Measurements from ENCODE around the gene CDH13. TPM values are rescaled to one million over a fixed set of nuclear protein-coding genes. Genes with fewer than 3 reads are reported as not detected.

CDH13 gene
- total and polyA plus RNA-seq, 10 of the 15 experiments (the other 5 are each of a cell fraction or from before 2014, with no cell fraction given), result under 0.01 to 0.05 TPM; not detected in 8

DNA sequence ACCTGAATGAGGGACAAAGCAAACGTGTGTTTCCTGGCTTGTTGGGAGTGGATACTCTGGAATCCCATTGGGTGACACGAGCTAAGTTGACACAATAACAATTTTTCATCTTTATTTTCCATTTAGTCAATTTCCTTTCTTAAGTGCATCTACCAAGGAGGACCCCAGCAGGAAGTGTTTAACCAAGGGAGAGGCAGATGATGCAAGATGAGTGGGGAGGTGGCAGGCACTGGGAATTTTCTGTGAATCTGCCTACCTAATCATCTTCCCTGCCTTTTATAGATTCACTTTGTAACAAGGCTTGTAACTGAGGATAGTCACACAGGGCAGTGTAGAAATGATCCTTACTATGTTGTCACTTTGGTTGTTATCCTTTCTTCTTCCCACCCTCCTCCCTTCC lies 863.3 kb downstream of the CDH13 start:
- Histone ChIP-seq H3K4me3 (no peak overlapping the region), H3K36me3 (ENCODE audit: control insufficient read depth in 2 of 2, insufficient read depth in 2 of 2, low read length in 1 of 2) (no peaks in the 10 kb centered on the region), H2AFZ (ENCODE audit: control insufficient read depth, low read depth, low read length) (no peak overlapping the region), H3K27me3 (replicated peaks in 1 of 2; ENCODE audit: control insufficient read depth in 2 of 2, insufficient read depth in 2 of 2, low read length in 1 of 2) (no peaks in the 10 kb centered on the region), H3K27ac (ENCODE audit: control insufficient read depth, insufficient read depth) (no peak overlapping the region), H4K20me1 (ENCODE audit: control insufficient read depth, insufficient read depth) (no peaks in the 10 kb centered on the region), H3K79me2 (ENCODE audit: control insufficient read depth, insufficient read depth, low read length) (no peaks in the 10 kb centered on the region), H3K9ac (ENCODE audit: control insufficient read depth, insufficient read depth, low read length) (no peak overlapping the region), H3K9me3 (replicated peaks; ENCODE audit: control insufficient read depth, insufficient read depth, low read length) (no peaks in the 10 kb centered on the region), H3K4me2 (ENCODE audit: control insufficient read depth, insufficient read depth) (no peak overlapping the region), H3K4me1 (ENCODE audit: control insufficient read depth, insufficient read depth, low read length) (no peaks in the 10 kb centered on the region)
- SMC1A ChIA-PET (ENCODE audit: uncharacterized antibody, unreplicated experiment), result no interaction called here
- BruUV-seq (replicated peaks), result no TSS peak
- TF ChIP-seq, protein P1, sequence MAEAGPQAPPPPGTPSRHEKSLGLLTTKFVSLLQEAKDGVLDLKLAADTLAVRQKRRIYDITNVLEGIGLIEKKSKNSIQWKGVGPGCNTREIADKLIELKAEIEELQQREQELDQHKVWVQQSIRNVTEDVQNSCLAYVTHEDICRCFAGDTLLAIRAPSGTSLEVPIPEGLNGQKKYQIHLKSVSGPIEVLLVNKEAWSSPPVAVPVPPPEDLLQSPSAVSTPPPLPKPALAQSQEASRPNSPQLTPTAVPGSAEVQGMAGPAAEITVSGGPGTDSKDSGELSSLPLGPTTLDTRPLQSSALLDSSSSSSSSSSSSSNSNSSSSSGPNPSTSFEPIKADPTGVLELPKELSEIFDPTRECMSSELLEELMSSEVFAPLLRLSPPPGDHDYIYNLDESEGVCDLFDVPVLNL (IDR thresholded peaks at IDR 0.05; ENCODE audit: low read depth, low read length), result no peak
- TF ChIP-seq KLF5 (IDR thresholded peaks at IDR 0.05; ENCODE audit: partially characterized antibody) (no peak), SMAD5 (IDR thresholded peaks at IDR 0.05; ENCODE audit: low read depth) (no peak), SREBF2 (IDR thresholded peaks at IDR 0.05; ENCODE audit: low read length) (no peak)
- ATAC-seq (no peak), DNase-seq (ENCODE audit: low read depth, low spot score) (no peak), FAIRE-seq (no peak)
- RAD21 ChIA-PET (ENCODE audit: unreplicated experiment), result no interaction called here
- POLR2A ChIA-PET, result no interaction called here
- intact Hi-C loops (cut with micrococcal nuclease; ENCODE audit: unreplicated experiment), result no loop called here
- in situ Hi-C loops (cut with MboI), result no loop called here
- 0% methylated on average over 2 of the region's 2 CpGs for WGBS (ENCODE audit: insufficient coverage, insufficient replicate concordance, low lambda C conversion rate, missing lambda C conversion rate)
- CTCF ChIA-PET, result interaction anchor here (0.6 kb wide), 1 partner anchor 60 kb away, joined by 3 read pairs; no protein-coding TSS in a partner anchor

DNA sequence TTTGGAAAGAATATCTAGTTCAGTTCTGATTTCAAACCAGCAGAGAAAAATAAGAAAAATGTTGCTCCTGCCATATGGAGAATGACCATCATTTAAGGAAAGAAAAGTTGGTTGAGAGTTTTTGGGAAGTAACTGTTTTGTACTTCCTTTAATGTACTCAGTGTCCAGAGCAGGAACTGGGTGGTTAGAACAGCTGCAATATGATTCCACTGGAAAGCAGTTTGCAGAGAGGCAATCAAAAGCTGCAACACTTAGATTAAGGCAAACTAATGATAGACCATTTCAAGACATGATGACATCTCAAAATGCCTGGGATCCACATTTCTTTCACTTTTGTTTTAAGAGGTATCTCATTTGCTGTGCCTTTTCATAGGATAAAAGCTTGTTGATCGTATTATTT lies 867.7 kb downstream of the CDH13 start:
- intact Hi-C loops (cut with micrococcal nuclease; ENCODE audit: unreplicated experiment), result no loop called here
- no peak for TF ChIP-seq EED (IDR thresholded peaks at IDR 0.05; ENCODE audit: low read depth)
- TF ChIP-seq EZH2 (IDR thresholded peaks at IDR 0.05; ENCODE audit: borderline replicate concordance, control insufficient read depth, low read depth, low read length), result no peak
- TF ChIP-seq, protein P2, sequence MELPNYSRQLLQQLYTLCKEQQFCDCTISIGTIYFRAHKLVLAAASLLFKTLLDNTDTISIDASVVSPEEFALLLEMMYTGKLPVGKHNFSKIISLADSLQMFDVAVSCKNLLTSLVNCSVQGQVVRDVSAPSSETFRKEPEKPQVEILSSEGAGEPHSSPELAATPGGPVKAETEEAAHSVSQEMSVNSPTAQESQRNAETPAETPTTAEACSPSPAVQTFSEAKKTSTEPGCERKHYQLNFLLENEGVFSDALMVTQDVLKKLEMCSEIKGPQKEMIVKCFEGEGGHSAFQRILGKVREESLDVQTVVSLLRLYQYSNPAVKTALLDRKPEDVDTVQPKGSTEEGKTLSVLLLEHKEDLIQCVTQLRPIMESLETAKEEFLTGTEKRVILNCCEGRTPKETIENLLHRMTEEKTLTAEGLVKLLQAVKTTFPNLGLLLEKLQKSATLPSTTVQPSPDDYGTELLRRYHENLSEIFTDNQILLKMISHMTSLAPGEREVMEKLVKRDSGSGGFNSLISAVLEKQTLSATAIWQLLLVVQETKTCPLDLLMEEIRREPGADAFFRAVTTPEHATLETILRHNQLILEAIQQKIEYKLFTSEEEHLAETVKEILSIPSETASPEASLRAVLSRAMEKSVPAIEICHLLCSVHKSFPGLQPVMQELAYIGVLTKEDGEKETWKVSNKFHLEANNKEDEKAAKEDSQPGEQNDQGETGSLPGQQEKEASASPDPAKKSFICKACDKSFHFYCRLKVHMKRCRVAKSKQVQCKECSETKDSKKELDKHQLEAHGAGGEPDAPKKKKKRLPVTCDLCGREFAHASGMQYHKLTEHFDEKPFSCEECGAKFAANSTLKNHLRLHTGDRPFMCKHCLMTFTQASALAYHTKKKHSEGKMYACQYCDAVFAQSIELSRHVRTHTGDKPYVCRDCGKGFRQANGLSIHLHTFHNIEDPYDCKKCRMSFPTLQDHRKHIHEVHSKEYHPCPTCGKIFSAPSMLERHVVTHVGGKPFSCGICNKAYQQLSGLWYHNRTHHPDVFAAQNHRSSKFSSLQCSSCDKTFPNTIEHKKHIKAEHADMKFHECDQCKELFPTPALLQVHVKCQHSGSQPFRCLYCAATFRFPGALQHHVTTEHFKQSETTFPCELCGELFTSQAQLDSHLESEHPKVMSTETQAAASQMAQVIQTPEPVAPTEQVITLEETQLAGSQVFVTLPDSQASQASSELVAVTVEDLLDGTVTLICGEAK (IDR thresholded peaks at IDR 0.05; ENCODE audit: borderline replicate concordance), result no peak
- no peak for TF ChIP-seq ZBTB33 (IDR thresholded peaks at IDR 0.05)
- no peak for TF ChIP-seq RAD21 (IDR thresholded peaks at IDR 0.05; ENCODE audit: insufficient read depth, low read depth, low read length)
- no peak for TF ChIP-seq BRCA1 (IDR thresholded peaks at IDR 0.05; ENCODE audit: low read depth, low read length)
- TF ChIP-seq SPI1 (IDR thresholded peaks at IDR 0.05; ENCODE audit: borderline replicate concordance, insufficient read depth, low read depth, low read length), result no peak

More for the DNA sequence above, 867.7 kb downstream of the CDH13 start:
- H3K9ac ChIP-seq (ENCODE audit: control insufficient read depth, insufficient read depth, low read length), result no peak overlapping the region
- no peaks in the 10 kb centered on the region for H3K36me3 ChIP-seq (ENCODE audit: control insufficient read depth in 2 of 2, insufficient read depth in 2 of 2, low read length in 1 of 2)
- FAIRE-seq (no peak), DNase-seq (ENCODE audit: low read depth, low spot score) (no peak), ATAC-seq (no peak)
- no peaks in the 10 kb centered on the region for H3K79me2 ChIP-seq (ENCODE audit: control insufficient read depth, insufficient read depth, low read length)
- WGBS (ENCODE audit: insufficient coverage, insufficient replicate concordance, low lambda C conversion rate, missing lambda C conversion rate), result 19% methylated on average over 1 of the region's 1 CpG
- no peak overlapping the region for H3K4me2 ChIP-seq (ENCODE audit: control insufficient read depth, insufficient read depth)
- SMC1A ChIA-PET (ENCODE audit: uncharacterized antibody, unreplicated experiment), result interaction anchor here (0.6 kb wide), 1 partner anchor 67 kb away, joined by 3 read pairs; no protein-coding TSS in a partner anchor
- BruUV-seq (replicated peaks), result no TSS peak
- no peaks in the 10 kb centered on the region for H4K20me1 ChIP-seq (ENCODE audit: control insufficient read depth, insufficient read depth)
- no peak overlapping the region for H3K27ac ChIP-seq (ENCODE audit: control insufficient read depth, insufficient read depth)
- no peaks in the 10 kb centered on the region for H3K4me1 ChIP-seq (ENCODE audit: control insufficient read depth, insufficient read depth, low read length)
- H3K4me3 ChIP-seq, result no peak overlapping the region
- H3K9me3 ChIP-seq (replicated peaks; ENCODE audit: control insufficient read depth, insufficient read depth, low read length), result no peaks in the 10 kb centered on the region
- no peaks in the 10 kb centered on the region for H3K27me3 ChIP-seq (replicated peaks in 1 of 2; ENCODE audit: control insufficient read depth in 2 of 2, insufficient read depth in 2 of 2, low read length in 1 of 2)
- H2AFZ ChIP-seq (ENCODE audit: control insufficient read depth, low read depth, low read length), result no peak overlapping the region
- RAD21 ChIA-PET (ENCODE audit: unreplicated experiment), result no interaction called here
- in situ Hi-C loops (cut with MboI), result no loop called here
- POLR2A ChIA-PET, result no interaction called here
- CTCF ChIA-PET, result no interaction called here
